Mesodermal cell (in vitro differentiated cells): ENCODE data around the gene SLC38A9.
"Not testable (repeated sequence)": the region's sequence is repeated elsewhere in the genome, so short reads cannot be mapped to it uniquely, and the experiment has no call there.

Experiments used
- H3K27ac ChIP-seq: 2 replicates; pipeline ENCODE4 v1.7.0; 2013; ENCODE audit warnings: mild to moderate bottlenecking, low read depth, low read length, moderate library complexity; ENCODE audit not compliant: severe bottlenecking
- H3K36me3 ChIP-seq: 2 replicates; pipeline ENCODE4 v1.7.1; 2013; ENCODE audit warnings: mild to moderate bottlenecking, low read length, moderate library complexity; ENCODE audit not compliant: control insufficient read depth, insufficient read depth
- H3K4me1 ChIP-seq: one replicate; pipeline ENCODE4 v1.7.1; 2013; ENCODE audit warnings: mild to moderate bottlenecking, low read length; ENCODE audit not compliant: insufficient read depth, control insufficient read depth, poor library complexity, severe bottlenecking
- H3K4me3 ChIP-seq: 2 replicates; pipeline ENCODE4 v1.7.0; 2013; ENCODE audit warnings: low read length, control low read depth, mild to moderate bottlenecking; ENCODE audit not compliant: insufficient read depth, poor library complexity, severe bottlenecking; ENCODE audit errors: extremely low read depth
- H3K9me3 ChIP-seq: 2 replicates; pipeline ENCODE4 v1.7.1; 2013; ENCODE audit warnings: mild to moderate bottlenecking, low read length, moderate library complexity; ENCODE audit not compliant: control insufficient read depth
- WGBS, 2 experiments: methylation state at CpG; one replicate each; pipeline ENCODE4 v1.1.5; 2013; ENCODE audit warnings: missing lambda C conversion rate in 2 of 2; ENCODE audit not compliant: insufficient coverage in 2 of 2; 5-methylcytosine and 5-hydroxymethylcytosine counted together

The SLC38A9 gene

GRCh38 chr5:55708732-55709131 is 3.4 kb downstream of the SLC38A9 start:
- H3K4me3 ChIP-seq: no peak overlapping the region
- no peak overlapping the region for H3K27ac ChIP-seq

GRCh38 chr5:55706230-55706629 is 5.9 kb downstream of the SLC38A9 start:
- Histone ChIP-seq H3K27ac (no peak overlapping the region), H3K9me3 (no peaks in the 10 kb centered on the region), H3K4me1 (no peaks in the 10 kb centered on the region), H3K4me3 (no peak overlapping the region), H3K36me3 (peaks cover 33% of the 10 kb centered on the region)

More at GRCh38 chr5:55708732-55709131, 3.4 kb downstream of the SLC38A9 start:
- H3K4me1 ChIP-seq: no peaks in the 10 kb centered on the region
- peaks cover 20% of the 10 kb centered on the region for H3K36me3 ChIP-seq
- H3K9me3 ChIP-seq: no peaks in the 10 kb centered on the region

- Histone ChIP-seq H3K27ac (no peak overlapping the region), H3K9me3 (no peaks in the 10 kb centered on the region), H3K4me1 (no peaks in the 10 kb centered on the region), H3K36me3 (peaks cover 31% of the 10 kb centered on the region), H3K4me3 (no peak overlapping the region)
- WGBS, 2 experiments: no CpG with 5 or more reads among the region's 1 CpG
Measured at GRCh38 chr5:55702598-55703345, 9.4 kb downstream of the SLC38A9 start.

- H3K9me3 ChIP-seq: no peaks in the 10 kb centered on the region
- H3K27ac ChIP-seq: no peak overlapping the region
- H3K4me3 ChIP-seq: no peak overlapping the region
- H3K4me1 ChIP-seq: no peaks in the 10 kb centered on the region
- WGBS, 2 experiments: 100% methylated on average over 1 of the region's 3 CpGs; no CpG with 5 or more reads in 1 of the 2 experiments
- peaks cover 39% of the 10 kb centered on the region for H3K36me3 ChIP-seq
Measured at GRCh38 chr5:55701462-55702103, 10.5 kb downstream of the SLC38A9 start.

- Histone ChIP-seq H3K4me3 (no peak overlapping the region), H3K9me3 (no peaks in the 10 kb centered on the region), H3K4me1 (no peaks in the 10 kb centered on the region), H3K27ac (no peak overlapping the region), H3K36me3 (peaks cover 39% of the 10 kb centered on the region)
- 100% methylated on average over 1 of the region's 2 CpGs for WGBS, 2 experiments
Measured at GRCh38 chr5:55700745-55701144, 11.4 kb downstream of the SLC38A9 start.

- H3K4me3 ChIP-seq: no peak overlapping the region
- no peaks in the 10 kb centered on the region for H3K4me1 ChIP-seq
- WGBS, 2 experiments: 86 to 88% methylated on average over 1 of the region's 3 CpGs
Measured at GRCh38 chr5:55699041-55699688, 13.0 kb downstream of the SLC38A9 start.

DNA sequence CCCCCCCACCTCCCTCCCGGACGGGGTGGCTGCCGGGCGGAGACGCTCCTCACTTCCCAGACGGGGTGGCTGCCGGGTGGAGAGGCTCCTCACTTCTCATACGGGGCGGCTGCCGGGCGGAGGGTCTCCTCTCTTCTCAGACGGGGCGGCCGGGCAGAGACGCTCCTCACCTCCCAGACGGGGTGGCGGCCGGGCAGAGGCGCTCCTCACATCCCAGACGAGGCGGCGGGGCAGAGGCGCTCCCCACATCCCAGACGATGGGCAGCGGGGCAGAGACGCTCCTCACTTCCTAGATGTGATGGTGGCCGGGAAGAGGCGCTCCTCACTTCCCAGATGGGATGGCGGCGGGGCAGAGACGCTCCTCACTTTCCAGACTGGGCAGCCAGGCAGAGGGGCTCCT is 15.4 kb downstream of the SLC38A9 start:
- H3K27ac ChIP-seq, H3K9me3 ChIP-seq, H3K4me1 ChIP-seq, H3K4me3 ChIP-seq: not testable (repeated sequence)
- 90 to 100% methylated on average over 2 to 6 of the region's 31 CpGs for WGBS, 2 experiments
- H3K36me3 ChIP-seq: peaks cover 27% of the 10 kb centered on the region

More at GRCh38 chr5:55699041-55699688, 13.0 kb downstream of the SLC38A9 start:
- Histone ChIP-seq H3K9me3 (no peaks in the 10 kb centered on the region), H3K27ac (no peak overlapping the region), H3K36me3 (peaks cover 39% of the 10 kb centered on the region)

DNA sequence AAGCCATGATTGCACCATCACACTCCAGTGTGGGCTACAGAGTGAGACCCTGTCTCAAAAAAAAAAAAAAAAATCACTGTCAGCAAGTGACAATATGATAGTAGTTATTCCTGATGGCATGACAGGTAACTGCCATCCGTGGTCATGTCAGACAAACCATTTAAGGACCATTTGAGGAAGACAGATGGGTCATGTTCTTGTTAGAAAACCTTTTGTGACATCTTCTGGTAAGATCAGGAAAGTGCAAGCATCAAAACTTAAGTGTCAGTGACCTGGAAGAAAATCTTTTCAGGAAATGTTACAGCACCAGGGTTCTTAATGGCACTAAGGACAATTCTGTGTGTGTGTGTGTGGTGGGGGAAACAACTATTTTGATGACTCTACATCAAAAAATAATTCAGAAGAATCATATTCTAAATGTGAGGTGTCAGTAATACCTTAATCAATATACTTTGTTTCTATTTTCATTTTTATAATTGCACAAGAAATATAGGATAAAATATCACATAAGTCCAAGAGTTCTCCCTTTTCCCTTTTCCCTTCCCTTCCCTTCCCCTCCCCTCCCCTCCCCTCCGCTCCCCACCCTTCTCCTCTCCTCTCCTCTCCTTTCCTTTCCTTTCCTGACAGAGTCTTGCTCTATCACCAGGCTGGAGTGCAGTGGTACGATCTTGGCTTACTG is 17.8 kb downstream of the SLC38A9 start:
- Histone ChIP-seq H3K27ac (no peak overlapping the region), H3K4me1 (peaks cover 4% of the 10 kb centered on the region), H3K4me3 (no peak overlapping the region), H3K36me3 (peaks cover 21% of the 10 kb centered on the region), H3K9me3 (no peaks in the 10 kb centered on the region)
- WGBS, 2 experiments: 83 to 93% methylated on average over 2 to 3 of the region's 3 CpGs

- H3K27ac ChIP-seq: no peak overlapping the region
- WGBS, 2 experiments: no CpG with 5 or more reads among the region's 1 CpG
- peaks cover 4% of the 10 kb centered on the region for H3K4me1 ChIP-seq
- no peak overlapping the region for H3K4me3 ChIP-seq
- peaks cover 6% of the 10 kb centered on the region for H3K36me3 ChIP-seq
- H3K9me3 ChIP-seq: no peaks in the 10 kb centered on the region
Measured at GRCh38 chr5:55692509-55692908, 19.6 kb downstream of the SLC38A9 start.

DNA sequence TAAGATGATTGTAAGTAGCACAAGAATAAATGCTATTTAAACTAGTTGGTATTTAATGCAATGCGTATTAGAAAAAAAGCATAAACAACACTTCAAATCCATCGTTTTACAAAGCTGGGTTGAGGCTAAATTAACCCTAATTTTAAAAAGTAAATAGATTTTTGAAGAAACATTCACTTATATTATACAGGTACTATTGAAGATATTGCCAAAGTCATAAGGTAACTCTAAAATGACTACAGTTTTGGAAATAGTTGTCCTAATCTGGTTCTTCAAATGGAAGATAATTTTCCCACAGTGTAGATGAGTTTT is 20.1 kb downstream of the SLC38A9 start:
- Histone ChIP-seq H3K4me1 (peaks cover 4% of the 10 kb centered on the region), H3K9me3 (no peaks in the 10 kb centered on the region), H3K27ac (no peak overlapping the region), H3K4me3 (no peak overlapping the region), H3K36me3 (peaks cover 1% of the 10 kb centered on the region)
- WGBS, 2 experiments: no CpG with 5 or more reads among the region's 2 CpGs
